Medulla oblongata (tissue), 1 donor: Measurements from ENCODE around the gene PARVB.

Source experiments
- DNase-seq: peaks from one replicate; pipeline ENCODE4 v3.0.0-alpha.2; 2015; ENCODE audit errors: extremely low spot score

PARVB gene

GRCh38 chr22:44028091-44028490 lies 4.0 kb downstream of the PARVB start:
- no peak for DNase-seq

GRCh38 chr22:44029069-44029468 lies 5.0 kb downstream of the PARVB start:
- no peak for DNase-seq

DNA sequence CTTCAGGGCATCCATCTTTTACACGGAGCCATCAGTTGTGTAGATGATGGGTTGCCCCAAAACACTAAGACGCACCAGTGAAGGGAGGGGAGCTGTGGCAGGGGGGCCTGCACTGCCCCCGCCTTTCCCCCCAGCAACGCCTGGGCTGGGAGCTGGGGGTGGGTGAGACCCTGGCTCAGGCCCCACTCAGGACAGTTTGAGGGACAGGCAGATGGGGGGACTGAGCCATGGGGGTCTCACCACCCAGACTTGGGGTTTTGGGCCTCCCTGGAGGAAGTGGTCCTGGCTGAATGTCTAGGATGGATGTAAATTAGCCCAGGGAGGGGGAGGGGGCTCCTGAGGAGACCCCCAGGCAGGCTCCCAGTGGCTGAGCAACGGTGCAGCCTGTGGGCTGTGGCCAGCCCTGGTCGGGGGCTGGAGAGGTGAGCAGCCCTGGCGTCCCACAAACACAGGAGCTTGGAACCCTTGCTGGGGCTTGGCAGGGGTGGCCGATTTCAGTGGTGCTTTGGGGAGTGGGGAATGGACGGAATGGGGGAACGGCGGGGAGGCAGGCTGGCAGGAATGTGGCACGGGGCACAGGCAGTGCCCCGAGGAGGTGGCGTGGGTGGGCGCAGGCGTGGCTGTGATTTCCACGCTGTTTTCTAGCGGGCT lies 6.1 kb downstream of the PARVB start:
- DNase-seq: no peak

DNA sequence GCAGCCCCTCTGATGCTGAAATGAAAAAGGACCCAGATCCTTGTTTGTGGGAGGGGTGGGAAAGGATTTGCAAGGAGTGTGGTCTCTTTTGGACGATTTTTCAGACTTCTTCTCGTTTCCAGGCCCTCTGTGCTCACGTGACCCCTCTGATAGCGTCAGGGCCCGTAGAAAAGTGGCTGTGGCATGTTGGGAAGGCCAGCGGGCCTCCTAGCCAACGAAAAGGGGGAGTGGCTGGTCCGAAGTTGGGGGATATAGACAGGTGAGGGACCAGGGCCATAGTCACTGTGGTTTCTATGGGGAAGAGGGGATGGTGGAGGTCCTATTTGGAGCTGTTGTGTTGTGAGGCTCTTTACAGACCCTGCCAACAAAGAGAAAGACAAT lies 6.6 kb downstream of the PARVB start:
- no peak for DNase-seq

GRCh38 chr22:44031158-44031952 lies 7.3 kb downstream of the PARVB start:
- no peak for DNase-seq

GRCh38 chr22:44032126-44032730 lies 8.1 kb downstream of the PARVB start:
- no peak for DNase-seq

DNA sequence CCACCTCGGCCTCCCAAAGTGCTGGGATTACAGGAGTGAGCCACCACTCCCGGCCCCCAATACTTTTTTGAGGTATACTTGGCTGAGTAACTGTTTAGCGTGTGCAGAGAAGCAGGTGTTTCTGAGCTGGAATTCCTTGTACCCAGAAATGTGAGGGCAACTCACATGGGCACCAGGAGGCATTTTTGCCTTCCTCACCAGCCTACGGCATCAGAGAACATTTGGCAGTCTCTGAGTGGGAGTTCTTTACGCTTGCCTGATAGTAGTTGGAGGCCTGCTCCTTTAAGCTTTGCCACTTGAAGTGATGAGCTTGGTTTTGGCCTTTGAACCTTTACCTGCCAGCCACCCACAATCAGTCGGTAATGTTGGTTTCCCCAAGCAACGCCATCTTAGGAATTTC lies 9.2 kb downstream of the PARVB start:
- no peak for DNase-seq

DNA sequence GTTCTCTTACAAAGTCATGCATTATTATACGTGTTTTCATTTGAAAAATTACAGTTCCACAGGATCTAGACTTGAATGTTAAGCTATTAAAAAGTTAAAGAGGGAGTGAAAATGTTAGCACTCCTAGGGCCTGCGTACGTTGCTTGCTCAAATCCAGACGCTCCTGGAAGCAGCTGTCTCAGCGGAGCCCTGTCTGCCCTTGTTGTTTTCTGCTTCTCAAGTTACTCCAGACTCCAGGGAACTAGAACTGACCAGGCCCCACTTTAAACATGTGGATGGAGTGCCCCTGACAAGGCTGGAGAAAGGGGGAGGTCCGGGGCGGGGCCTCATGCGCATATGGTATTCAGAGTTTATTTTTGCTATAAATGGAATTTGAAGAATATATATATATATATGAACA lies 9.6 kb downstream of the PARVB start:
- DNase-seq: no peak

DNA sequence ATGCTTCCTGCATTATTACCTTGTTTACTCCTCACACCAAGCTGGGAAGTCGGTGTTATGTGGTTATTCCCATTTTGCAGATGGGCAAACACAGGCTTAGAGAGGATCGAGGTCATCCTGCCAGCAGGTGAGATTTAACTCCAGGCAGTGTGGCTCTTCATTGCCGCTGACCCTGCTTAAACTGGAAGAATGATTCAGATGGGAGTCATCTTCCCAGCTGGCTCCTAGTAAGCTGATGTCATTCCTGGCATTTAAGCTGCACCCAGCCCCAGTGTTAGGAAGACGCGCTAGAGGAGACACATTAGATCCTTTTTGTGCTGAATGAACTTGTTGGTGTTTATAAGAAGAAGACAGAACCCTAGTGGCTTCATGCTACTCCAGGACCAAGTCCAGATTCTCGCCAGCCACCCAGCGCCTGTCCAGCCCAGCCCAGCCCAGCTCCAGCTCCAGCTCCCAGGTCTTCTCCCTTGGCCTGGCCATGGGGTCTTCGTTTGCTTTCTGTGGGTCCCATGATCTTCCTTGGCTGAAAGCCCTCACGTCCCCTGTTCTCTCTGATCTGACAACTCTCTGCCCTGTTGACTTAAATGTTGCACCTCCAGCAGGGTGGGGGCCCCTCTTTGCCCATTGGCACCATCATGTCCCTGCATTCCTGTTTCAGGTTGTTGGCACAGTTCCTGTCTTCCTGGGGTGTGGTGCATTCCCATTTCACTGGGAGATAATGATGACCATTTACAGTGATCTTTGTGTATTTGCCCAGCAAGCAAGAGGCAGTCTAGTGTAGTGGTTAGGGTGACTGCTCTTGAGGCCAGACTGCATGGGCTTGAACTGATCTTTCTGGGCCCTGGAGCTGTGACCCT lies 13.6 kb downstream of the PARVB start:
- no peak for DNase-seq

DNA sequence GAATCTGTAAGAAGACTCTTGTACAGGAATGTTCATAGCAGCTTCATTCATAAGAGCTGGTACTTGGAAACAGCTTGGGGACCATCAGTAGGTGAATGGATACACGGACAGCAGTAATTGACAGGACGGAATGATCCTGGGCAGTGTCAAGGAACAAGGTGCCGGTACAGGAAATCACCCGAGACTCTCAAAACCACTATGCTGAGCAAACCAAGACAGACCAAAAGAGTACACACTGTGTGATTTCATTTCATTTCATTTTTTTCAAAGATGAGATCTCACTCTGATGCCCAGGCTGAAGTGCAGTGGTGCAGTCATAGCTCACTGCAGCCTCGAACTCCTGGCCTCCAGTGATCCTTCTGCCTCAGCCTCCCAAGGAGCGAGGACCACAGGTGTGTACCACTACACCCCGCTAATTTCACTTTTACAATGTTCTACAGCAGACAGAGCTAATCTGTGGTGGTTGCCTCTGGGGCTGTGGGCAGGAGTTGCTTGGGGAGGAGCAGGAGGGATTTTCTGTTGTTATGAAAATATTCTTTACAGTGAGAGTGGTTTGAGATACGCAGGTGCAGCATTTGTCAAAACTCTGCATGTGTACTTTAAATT lies 15.6 kb downstream of the PARVB start:
- no peak for DNase-seq

DNA sequence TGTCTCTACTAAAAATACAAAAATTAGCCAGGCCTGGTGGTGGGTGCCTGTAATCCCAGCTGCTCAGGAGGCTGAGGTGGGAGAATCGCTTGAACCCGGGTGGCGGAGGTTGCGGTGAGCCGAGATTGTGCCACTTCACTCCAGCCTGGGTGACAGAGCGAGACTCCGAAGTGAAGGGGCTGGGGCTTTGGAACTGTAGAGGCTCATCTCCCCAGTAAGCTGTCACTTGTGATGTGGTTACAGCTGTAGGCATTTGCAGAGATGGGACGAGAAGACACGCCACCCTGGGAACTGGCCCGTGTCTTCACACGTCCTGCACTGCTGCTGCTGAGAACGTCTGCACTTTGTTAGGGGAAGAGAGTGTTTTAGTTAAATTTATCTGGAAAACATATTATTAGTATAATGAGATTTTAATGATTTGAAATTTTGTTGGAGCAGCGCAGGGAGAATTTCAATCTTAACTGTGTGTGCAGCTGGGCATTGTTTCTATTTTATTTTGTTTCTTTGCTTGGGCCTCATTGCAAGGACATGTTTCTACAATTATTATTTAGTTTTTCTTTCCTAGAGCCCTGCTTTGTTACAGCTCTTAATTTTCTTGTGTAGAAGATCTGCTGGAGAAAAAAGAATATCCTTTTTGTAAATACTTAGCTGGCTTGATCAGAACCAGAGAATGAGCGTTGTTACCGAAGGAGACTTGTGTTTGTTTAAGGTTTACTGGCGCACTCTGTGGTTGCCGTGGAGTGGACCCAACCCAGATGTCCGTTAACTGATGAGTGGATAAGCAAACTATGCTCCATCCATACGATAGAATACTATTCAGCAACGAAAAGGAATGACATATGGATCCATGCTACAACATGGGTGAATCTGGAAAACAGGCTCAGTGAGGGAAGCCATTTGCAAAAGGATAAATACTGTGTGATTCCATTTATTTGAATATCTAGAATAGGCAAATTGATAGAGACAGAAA lies 18.4 kb downstream of the PARVB start:
- no peak for DNase-seq

DNA sequence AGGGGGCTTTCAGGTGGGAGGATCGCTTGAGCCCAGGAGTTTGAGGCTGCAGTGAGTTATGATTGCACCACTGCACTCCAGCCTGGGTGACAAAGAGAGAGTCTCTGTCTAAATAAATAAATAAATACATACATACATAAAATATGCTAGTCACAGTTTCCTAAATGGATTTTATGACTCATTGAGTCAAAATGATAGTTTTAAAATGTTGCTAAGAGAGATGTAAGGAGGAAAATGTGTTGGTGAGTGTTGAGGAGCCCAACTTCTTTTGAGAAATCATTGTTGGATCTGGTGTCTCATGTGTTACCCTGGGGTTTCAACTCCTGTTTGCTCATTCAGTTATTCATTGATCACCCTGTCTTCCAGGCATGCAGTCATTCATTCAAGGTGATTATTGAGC lies 21.0 kb downstream of the PARVB start:
- DNase-seq: no peak

DNA sequence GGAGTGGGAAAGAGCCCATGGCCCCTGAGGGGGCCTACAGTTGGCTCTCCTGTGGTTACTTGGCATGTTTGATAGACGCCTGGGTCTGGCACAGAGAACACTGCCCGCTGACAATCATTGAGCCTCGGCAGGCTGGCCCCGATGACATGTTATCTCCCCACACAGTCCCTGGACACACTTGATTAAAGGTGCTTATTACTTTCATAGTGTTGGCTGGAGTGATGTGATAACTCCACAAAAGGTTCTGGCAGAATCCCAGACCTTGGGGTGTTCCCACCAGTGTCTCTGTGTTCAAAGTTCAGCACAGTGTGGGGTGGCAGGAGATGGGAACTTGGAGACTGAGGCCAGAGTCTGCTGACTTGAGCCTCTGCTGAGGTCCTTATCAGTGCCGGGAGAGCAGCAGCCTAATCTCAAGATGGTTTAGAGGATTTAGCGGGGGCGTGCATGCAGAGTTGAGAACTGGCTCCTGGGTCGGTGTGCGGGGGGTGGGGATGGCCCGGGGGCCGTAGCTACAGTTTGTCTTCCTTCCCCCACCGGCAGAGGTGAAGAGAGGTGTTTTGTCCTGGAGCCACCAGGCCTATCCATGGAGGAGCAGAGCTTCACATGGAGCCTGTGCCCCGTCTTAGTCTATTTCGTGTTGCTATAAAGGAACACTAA lies 22.5 kb downstream of the PARVB start:
- DNase-seq: no peak

- no peak for DNase-seq
Observed at GRCh38 chr22:44047891-44048301, 23.8 kb downstream of the PARVB start.

- peak; percentile 65 for DNase-seq
Observed at GRCh38 chr22:44049486-44050231, 25.6 kb downstream of the PARVB start.

DNA sequence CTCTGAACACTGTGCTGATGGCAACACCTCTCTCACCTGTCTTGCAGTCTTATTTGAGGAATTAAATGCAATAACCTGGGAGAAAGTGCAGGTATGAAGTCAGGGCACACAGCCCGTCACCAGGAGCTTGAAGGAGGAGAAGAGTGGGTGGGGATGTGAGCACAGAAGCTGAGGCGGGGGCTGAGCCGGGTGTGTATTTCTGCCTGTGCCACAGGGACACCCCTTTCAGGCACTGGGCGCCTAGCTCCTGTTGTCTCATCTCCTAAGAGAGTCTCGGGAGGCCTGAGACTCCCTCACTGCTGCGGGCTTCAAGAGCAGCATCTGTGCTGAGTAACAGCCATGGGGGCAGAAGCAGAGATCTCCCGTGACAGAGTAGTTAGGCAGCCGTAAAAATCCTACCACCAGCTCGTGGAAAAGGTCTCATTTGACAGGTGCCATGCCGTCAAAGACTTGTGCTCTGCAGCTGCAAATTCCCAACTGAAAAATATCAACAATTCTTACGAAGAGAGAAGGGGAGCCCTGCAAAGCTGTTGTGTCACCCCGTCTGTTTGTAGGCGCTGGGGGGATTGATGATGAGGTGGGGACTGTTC lies 26.8 kb downstream of the PARVB start:
- DNase-seq: no peak

GRCh38 chr22:44051358-44051757 lies 27.3 kb downstream of the PARVB start:
- DNase-seq: no peak

GRCh38 chr22:44051961-44052360 lies 27.9 kb downstream of the PARVB start:
- no peak for DNase-seq

DNA sequence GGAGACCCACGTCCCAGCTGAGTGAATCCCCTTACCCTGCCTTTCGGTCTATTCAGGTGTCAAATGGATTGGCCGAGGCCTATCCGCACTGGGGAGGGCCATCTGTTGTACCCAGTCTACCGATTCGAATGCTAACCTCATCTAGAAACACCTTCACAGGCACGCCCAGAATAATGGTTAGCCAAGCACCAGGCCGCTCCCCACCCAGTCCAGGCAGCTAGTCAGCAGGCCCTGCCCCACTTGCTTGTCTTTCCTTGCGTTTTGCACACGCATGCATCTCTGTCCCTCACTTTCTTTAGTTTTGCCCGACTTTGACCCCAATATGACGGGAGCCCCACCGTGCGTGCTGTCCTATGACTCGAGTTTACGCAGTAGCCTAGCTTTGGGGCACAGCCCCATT lies 31.7 kb downstream of the PARVB start:
- no peak for DNase-seq
